PC-9 (cell line): ENCODE results near the gene GOLGA1.

ENCODE experiments used
- CTCF ChIP-seq: fragments of 200-600 bp; sonication (generic); conservative IDR thresholded peaks from 2 replicates; pipeline ENCODE4 v1.6.1; 2017; ENCODE audit warnings: mixed run types, antibody characterized with exemption, mild to moderate bottlenecking, moderate library complexity
- EZH2 ChIP-seq: fragments of 200-600 bp; sonication (generic); IDR thresholded peaks from 2 replicates; pipeline ENCODE4 v1.8.0; 2017; ENCODE audit warnings: antibody characterized with exemption, low read depth

DNA sequence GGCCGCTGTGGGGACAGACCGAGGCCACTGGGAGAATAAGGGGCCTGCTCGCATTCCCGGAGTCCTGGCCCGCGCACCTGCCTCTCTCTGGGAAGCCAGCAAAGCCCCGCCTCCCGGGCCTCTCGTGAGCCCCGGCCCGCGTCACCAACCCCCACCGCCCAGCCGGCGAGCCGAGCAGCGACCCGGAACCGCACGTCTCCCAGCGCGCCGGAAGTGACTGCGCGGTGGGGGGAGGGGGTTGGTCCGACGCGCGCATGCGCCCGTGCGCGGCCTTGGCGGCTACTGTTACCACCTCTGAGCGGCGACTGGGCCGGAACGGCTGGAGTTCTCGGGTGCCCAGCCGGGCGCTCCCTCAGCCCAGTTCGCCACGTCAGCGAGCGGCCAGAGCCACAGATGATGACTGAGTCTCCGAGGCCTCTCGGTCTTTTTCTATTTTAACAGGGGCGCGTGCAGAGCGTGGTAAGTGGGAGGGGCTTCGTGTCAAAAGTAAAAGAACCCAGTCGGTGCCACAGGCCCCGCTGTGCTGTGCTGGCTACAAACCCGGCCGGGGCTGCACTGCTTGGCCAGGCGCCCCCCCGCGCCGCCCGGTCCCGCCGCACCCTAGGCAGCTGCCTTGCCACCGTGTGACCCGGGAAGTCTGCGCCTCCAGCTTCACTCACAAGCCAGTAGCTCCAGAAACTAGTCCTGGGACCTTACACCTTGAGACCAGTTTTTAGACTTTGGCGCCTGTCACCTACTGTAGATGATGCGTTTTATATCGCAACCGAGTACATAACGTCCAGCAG is at the start of gene GOLGA1:
- no peak for TF ChIP-seq CTCF
- no peak for TF ChIP-seq EZH2
